SK-N-SH (cell line): ENCODE measurements around the gene STYK1. TPM values are rescaled to one million over a fixed set of nuclear protein-coding genes. Genes with fewer than 3 reads are reported as not detected.

Source experiments
- CTCF ChIA-PET: fragments of 300-600, 350-600 bp; formaldehyde crosslinking; extraction: SDS; loops from one replicate; lab custom pipeline; 2021; lab: Yijun Ruan, JAX
- POLR2A ChIA-PET: fragments of 350-600 bp; sonication (Branson Sonifier 250); formaldehyde crosslinking; extraction: SDS; loops from one replicate; lab custom pipeline; 2020; ENCODE audit warnings: antibody characterized with exemption, inconsistent platforms; lab: Yijun Ruan, JAX
- DNase-seq: peaks from one replicate; pipeline ENCODE4 v3.0.0; 2012
- H2AFZ ChIP-seq: fragments of 200-600 bp; sonication (generic); 2 replicates; pipeline ENCODE4 v1.8.1; 2016; ENCODE audit warnings: antibody characterized with exemption, mild to moderate bottlenecking, low read depth
- H3F3A ChIP-seq: fragments of 200-600 bp; sonication (generic); replicated peaks from 2 replicates; pipeline ENCODE3; 2016; ENCODE audit warnings: antibody characterized with exemption, mild to moderate bottlenecking; ENCODE audit not compliant: insufficient read depth
- H3K27ac ChIP-seq, 2 experiments: fragments of 200-500 bp in 1 of 2; fragments of 200-600 bp in 1 of 2; sonication (Bioruptor generic) in 1 of 2; sonication (generic), shearing (Covaris generic) in 1 of 2; 2 replicates each; pipeline versions ENCODE4 v1.5.1 to v1.6.1; 2014 to 2016; ENCODE audit warnings: low read depth in 2 of 2, inconsistent platforms in 1 of 2, low read length in 1 of 2, mild to moderate bottlenecking in 1 of 2, mixed read lengths in 1 of 2
- H3K27me3 ChIP-seq: fragments of 200-600 bp; sonication (generic), shearing (Covaris generic); 2 replicates; pipeline ENCODE4 v1.6.1; 2016; ENCODE audit warnings: mixed run types; ENCODE audit not compliant: insufficient read depth
- H3K36me3 ChIP-seq, 2 experiments: fragments of 200-500 bp in 1 of 2; fragments of 200-600 bp in 1 of 2; sonication (Bioruptor generic) in 1 of 2; sonication (generic) in 1 of 2; replicated peaks in 1 of 2; 2 replicates each; pipeline versions ENCODE3 to v1.5.1; 2014 to 2016; ENCODE audit warnings: low read length in 1 of 2, mild to moderate bottlenecking in 1 of 2; ENCODE audit not compliant: insufficient read depth in 2 of 2, control insufficient read depth in 1 of 2
- H3K4me1 ChIP-seq, 2 experiments: fragments of 200-500 bp in 1 of 2; fragments of 200-600 bp in 1 of 2; sonication (Bioruptor generic) in 1 of 2; sonication (generic), shearing (Covaris generic) in 1 of 2; 2 replicates each; pipeline versions ENCODE4 v1.5.1 to v1.6.1; 2014 to 2016; ENCODE audit warnings: low read depth in 1 of 2, low read length in 1 of 2, mixed run types in 1 of 2; ENCODE audit not compliant: insufficient read depth in 2 of 2, control insufficient read depth in 1 of 2
- H3K4me2 ChIP-seq: fragments of 200-600 bp; sonication (generic), shearing (Covaris generic); 2 replicates; pipeline ENCODE4 v1.6.1; 2017; ENCODE audit warnings: mixed run types
- H3K4me3 ChIP-seq, 2 experiments: fragments of 200-500 bp in 1 of 2; fragments of 200-600 bp in 1 of 2; sonication (Bioruptor generic) in 1 of 2; sonication (generic), shearing (Covaris generic) in 1 of 2; 2 replicates each; pipeline versions ENCODE4 v1.5.1 to v1.8.1; 2014 to 2016; ENCODE audit warnings: low read depth in 2 of 2, inconsistent platforms in 1 of 2, low read length in 1 of 2, mild to moderate bottlenecking in 1 of 2, mixed read lengths in 1 of 2, moderate library complexity in 1 of 2
- H3K79me2 ChIP-seq: fragments of 200-600 bp; sonication (generic); 2 replicates; pipeline ENCODE4 v1.8.1; 2017; ENCODE audit warnings: mild to moderate bottlenecking; ENCODE audit not compliant: insufficient read depth
- H3K9ac ChIP-seq: fragments of 200-600 bp; sonication (generic); 2 replicates; pipeline ENCODE4 v1.6.1; 2017; ENCODE audit warnings: mixed run types
- H3K9me2 ChIP-seq: fragments of 200-600 bp; sonication (generic); 2 replicates; pipeline ENCODE4 v1.6.1; 2017; ENCODE audit warnings: mixed run types
- H3K9me3 ChIP-seq: fragments of 200-600 bp; sonication (generic); 2 replicates; pipeline ENCODE4 v1.6.1; 2017; ENCODE audit warnings: mixed run types, mild to moderate bottlenecking, moderate library complexity
- H4K20me1 ChIP-seq: fragments of 200-600 bp; sonication (generic); 2 replicates; pipeline ENCODE4 v1.6.1; 2017; ENCODE audit warnings: mild to moderate bottlenecking, mixed run types; ENCODE audit not compliant: insufficient read depth
- CHD2 ChIP-seq: fragments of 150-350 bp; IDR thresholded peaks from 2 replicates; pipeline ENCODE4 v1.6.1; 2018; ENCODE audit warnings: low read length; ENCODE audit not compliant: partially characterized antibody
- ELF1 ChIP-seq: IDR thresholded peaks from 2 replicates; pipeline ENCODE4 v1.4.0; 2012
- EZH2phosphoT487 ChIP-seq: fragments of 200-600 bp; sonication (generic); IDR thresholded peaks from 2 replicates; pipeline ENCODE4 v1.6.1; 2017; ENCODE audit warnings: low read depth, mixed run types, mild to moderate bottlenecking, antibody characterized with exemption, moderate library complexity, borderline replicate concordance
- FOSL2 ChIP-seq: IDR thresholded peaks from 2 replicates; pipeline ENCODE4 v1.4.0; 2012; ENCODE audit warnings: low read depth, mild to moderate bottlenecking, moderate library complexity, borderline replicate concordance
- FOXM1 ChIP-seq: IDR thresholded peaks from 2 replicates; pipeline ENCODE4 v1.4.0; 2012; ENCODE audit warnings: low read depth, mild to moderate bottlenecking
- GABPA ChIP-seq: IDR thresholded peaks from 2 replicates; pipeline ENCODE4 v1.4.0; 2012; ENCODE audit warnings: low read depth, mild to moderate bottlenecking
- JUND ChIP-seq: IDR thresholded peaks from 2 replicates; pipeline ENCODE4 v1.4.0; 2012
- MAX ChIP-seq: IDR thresholded peaks from 2 replicates; pipeline ENCODE4 v1.4.0; 2012; ENCODE audit warnings: low read depth
- MEF2A ChIP-seq: IDR thresholded peaks from 2 replicates; pipeline ENCODE4 v1.4.0; 2012; ENCODE audit warnings: low read depth, borderline replicate concordance
- MXI1 ChIP-seq: IDR thresholded peaks from 2 replicates; pipeline ENCODE4 v1.6.1; 2012; ENCODE audit warnings: mild to moderate bottlenecking, low read depth, low read length, improper control_type of control experiment
- NRF1 ChIP-seq: IDR thresholded peaks from 2 replicates; pipeline ENCODE4 v1.6.1; 2012; ENCODE audit warnings: low read depth, mild to moderate bottlenecking, low read length
- RAD21 ChIP-seq: IDR thresholded peaks from 2 replicates; pipeline ENCODE4 v1.6.1; 2012; ENCODE audit warnings: mild to moderate bottlenecking, low read length
- RCOR1 ChIP-seq: fragments of 150-350 bp; IDR thresholded peaks from 2 replicates; pipeline ENCODE4 v1.6.1; 2017; ENCODE audit warnings: antibody characterized with exemption, low read length
- RXRA ChIP-seq: IDR thresholded peaks from 2 replicates; pipeline ENCODE4 v1.4.0; 2012; ENCODE audit warnings: low read depth, mild to moderate bottlenecking, borderline replicate concordance
- SIN3A ChIP-seq: IDR thresholded peaks from 2 replicates; pipeline ENCODE4 v1.6.1; 2012; ENCODE audit warnings: low read depth, mild to moderate bottlenecking, low read length, moderate library complexity, borderline replicate concordance
- TCF12 ChIP-seq: IDR thresholded peaks from 2 replicates; pipeline ENCODE4 v1.4.0; 2012
- USF1 ChIP-seq: IDR thresholded peaks from 2 replicates; pipeline ENCODE4 v1.4.0; 2012; ENCODE audit warnings: low read depth, borderline replicate concordance
- WGBS: methylation state at CpG from one replicate; pipeline ENCODE4 v1.1.6; 2017; ENCODE audit warnings: low lambda C conversion rate; 5-methylcytosine and 5-hydroxymethylcytosine counted together
- polyA plus RNA-seq, 3 experiments: library from polyadenylated mRNA; depleted of rRNA; stranded (reverse); fragments of >200 nt; gene quantifications; 2 replicates each; pipeline ENCODE4 v1.2.3, GENCODE V29; 2012
- TF ChIP-seq, protein P1 (sequence below): fragments of 150-350 bp; IDR thresholded peaks from 2 replicates; pipeline ENCODE4 v1.6.1; 2017; ENCODE audit warnings: antibody characterized with exemption, low read length, low read depth, borderline replicate concordance
- TF ChIP-seq, protein P2 (sequence below): IDR thresholded peaks from 2 replicates; pipeline ENCODE4 v1.6.1; 2012; ENCODE audit warnings: mild to moderate bottlenecking, low read depth, low read length, moderate library complexity

STYK1 gene
- polyA plus RNA-seq, 1 of the 3 experiments (the other 2 are of a cell fraction): not detected

- CTCF ChIA-PET: no interaction called here
- Histone ChIP-seq H3K9ac (no peak overlapping the region), H3K4me2 (no peak overlapping the region), H3K36me3 (no peaks in the 10 kb centered on the region)
- no peak for TF ChIP-seq ELF1
- no peak for TF ChIP-seq RCOR1
- TF ChIP-seq, protein P1, sequence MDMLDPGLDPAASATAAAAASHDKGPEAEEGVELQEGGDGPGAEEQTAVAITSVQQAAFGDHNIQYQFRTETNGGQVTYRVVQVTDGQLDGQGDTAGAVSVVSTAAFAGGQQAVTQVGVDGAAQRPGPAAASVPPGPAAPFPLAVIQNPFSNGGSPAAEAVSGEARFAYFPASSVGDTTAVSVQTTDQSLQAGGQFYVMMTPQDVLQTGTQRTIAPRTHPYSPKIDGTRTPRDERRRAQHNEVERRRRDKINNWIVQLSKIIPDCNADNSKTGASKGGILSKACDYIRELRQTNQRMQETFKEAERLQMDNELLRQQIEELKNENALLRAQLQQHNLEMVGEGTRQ: no peak
- no peak for TF ChIP-seq TCF12
- no peak for TF ChIP-seq MAX
- no peak for TF ChIP-seq FOXM1
- no peak for TF ChIP-seq FOSL2
- TF ChIP-seq JUND: no peak
- no peak for TF ChIP-seq SIN3A
- TF ChIP-seq, all 33 proteins: peak for 0
- Histone ChIP-seq H3K9me2 (no peaks in the 10 kb centered on the region), H3K27ac (no peak overlapping the region), H4K20me1 (no peaks in the 10 kb centered on the region), H3K4me3 (no peak overlapping the region), H3K4me1 (no peaks in the 10 kb centered on the region), H3F3A (no peaks in the 10 kb centered on the region), H3K27me3 (peaks cover 11% of the 10 kb centered on the region; the same call in 1 of the 2 replicates), H2AFZ (no peak overlapping the region), H3K79me2 (no peaks in the 10 kb centered on the region), H3K9me3 (no peaks in the 10 kb centered on the region)
- WGBS: 8% methylated on average over 3 of the region's 3 CpGs
- DNase-seq: no peak
- POLR2A ChIA-PET: no interaction called here
These were observed 10.0 kb downstream of the STYK1 start for GRCh38 chr12:10663869-10664268.

DNA sequence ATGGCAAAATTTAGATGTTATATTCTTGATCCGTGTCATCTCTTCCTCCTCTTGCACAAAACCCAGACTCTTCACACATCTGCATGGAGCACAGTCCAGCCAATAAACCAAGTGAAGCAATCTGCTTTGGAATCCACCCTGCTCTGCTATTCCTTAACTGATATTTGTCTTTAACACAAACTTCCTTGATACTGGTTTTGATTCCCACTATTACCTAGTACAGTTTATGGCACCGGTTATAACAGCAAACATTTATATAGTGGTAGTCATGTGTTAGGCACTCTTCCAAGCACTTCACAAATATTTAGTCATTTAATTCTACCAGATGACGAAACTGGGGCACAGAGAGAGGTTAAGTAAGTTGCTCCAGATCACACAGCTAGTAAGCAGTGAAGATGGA, 12.5 kb downstream of the STYK1 start:
- Histone ChIP-seq H3K4me1 (no peaks in the 10 kb centered on the region), H2AFZ (no peak overlapping the region), H3K4me3 (no peak overlapping the region), H3K9me2 (no peaks in the 10 kb centered on the region), H3K27me3 (peaks cover under 1% of the 10 kb centered on the region; the same call in 1 of the 2 replicates), H3K79me2 (no peaks in the 10 kb centered on the region), H3K9ac (no peak overlapping the region), H3K4me2 (no peak overlapping the region), H3K36me3 (no peaks in the 10 kb centered on the region), H3K27ac (no peak overlapping the region), H4K20me1 (no peaks in the 10 kb centered on the region), H3K9me3 (no peaks in the 10 kb centered on the region), H3F3A (no peaks in the 10 kb centered on the region)
- 2% methylated on average over 3 of the region's 3 CpGs for WGBS
- POLR2A ChIA-PET: no interaction called here
- DNase-seq: no peak
- CTCF ChIA-PET: no interaction called here
- TF ChIP-seq ELF1 (no peak), USF1 (no peak), SIN3A (no peak), FOSL2 (no peak), MXI1 (no peak), EZH2phosphoT487 (no peak), RAD21 (no peak), CHD2 (no peak), MAX (no peak), NRF1 (no peak), MEF2A (no peak), GABPA (no peak), RXRA (no peak)
- TF ChIP-seq, protein P1: no peak
- TF ChIP-seq, protein P2, sequence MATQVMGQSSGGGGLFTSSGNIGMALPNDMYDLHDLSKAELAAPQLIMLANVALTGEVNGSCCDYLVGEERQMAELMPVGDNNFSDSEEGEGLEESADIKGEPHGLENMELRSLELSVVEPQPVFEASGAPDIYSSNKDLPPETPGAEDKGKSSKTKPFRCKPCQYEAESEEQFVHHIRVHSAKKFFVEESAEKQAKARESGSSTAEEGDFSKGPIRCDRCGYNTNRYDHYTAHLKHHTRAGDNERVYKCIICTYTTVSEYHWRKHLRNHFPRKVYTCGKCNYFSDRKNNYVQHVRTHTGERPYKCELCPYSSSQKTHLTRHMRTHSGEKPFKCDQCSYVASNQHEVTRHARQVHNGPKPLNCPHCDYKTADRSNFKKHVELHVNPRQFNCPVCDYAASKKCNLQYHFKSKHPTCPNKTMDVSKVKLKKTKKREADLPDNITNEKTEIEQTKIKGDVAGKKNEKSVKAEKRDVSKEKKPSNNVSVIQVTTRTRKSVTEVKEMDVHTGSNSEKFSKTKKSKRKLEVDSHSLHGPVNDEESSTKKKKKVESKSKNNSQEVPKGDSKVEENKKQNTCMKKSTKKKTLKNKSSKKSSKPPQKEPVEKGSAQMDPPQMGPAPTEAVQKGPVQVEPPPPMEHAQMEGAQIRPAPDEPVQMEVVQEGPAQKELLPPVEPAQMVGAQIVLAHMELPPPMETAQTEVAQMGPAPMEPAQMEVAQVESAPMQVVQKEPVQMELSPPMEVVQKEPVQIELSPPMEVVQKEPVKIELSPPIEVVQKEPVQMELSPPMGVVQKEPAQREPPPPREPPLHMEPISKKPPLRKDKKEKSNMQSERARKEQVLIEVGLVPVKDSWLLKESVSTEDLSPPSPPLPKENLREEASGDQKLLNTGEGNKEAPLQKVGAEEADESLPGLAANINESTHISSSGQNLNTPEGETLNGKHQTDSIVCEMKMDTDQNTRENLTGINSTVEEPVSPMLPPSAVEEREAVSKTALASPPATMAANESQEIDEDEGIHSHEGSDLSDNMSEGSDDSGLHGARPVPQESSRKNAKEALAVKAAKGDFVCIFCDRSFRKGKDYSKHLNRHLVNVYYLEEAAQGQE: no peak
